ENCODE measurements around the gene AGO4.
"Not testable (repeated sequence)": the region's sequence is repeated elsewhere in the genome, so short reads cannot be mapped to it uniquely, and the experiment has no call there.

Gene AGO4

DNA sequence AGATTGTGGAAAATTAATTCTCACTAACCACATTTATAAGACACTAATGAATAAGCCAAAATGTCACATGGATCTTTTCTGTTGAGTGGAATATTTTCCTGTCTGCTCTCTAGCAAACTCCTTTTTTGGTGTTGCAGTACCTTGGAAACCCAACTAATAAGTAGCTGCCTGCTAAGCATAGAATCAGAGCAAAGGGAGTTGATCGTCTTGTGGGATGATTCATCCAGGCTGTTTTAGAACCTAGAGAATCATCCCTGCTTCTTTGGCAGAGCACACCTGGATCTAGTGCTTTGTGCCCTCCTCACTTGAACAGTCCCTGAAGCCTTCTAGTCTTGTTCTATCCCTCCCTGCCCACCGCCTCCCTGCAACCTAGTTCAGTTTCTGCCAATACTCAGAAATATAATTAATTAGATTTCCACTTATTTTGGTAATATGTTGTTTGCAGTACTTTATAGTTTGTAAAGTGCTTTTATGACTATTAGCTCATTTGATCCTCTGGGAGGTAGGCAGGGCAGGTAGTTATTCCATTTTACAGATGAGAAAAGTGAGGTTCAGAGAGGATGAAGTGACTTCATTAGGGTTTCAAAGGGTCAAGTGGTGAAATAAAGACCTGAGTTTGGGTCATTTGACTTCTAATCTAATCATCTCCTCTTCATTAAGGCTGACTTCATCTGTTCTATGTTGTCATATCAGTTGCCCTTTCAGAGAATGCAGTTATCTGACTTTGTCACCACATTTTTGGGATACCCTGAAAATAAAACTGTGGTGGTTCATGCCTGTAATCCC lies 2.5 kb downstream of the AGO4 start:
- H3K4me3 ChIP-seq (ENCODE audit: low read depth, low read length): no peak overlapping the region

GRCh38 chr1:35812754-35813153 lies 4.9 kb downstream of the AGO4 start:
- H3K4me3 ChIP-seq (ENCODE audit: low read depth, low read length): not testable (repeated sequence)

DNA sequence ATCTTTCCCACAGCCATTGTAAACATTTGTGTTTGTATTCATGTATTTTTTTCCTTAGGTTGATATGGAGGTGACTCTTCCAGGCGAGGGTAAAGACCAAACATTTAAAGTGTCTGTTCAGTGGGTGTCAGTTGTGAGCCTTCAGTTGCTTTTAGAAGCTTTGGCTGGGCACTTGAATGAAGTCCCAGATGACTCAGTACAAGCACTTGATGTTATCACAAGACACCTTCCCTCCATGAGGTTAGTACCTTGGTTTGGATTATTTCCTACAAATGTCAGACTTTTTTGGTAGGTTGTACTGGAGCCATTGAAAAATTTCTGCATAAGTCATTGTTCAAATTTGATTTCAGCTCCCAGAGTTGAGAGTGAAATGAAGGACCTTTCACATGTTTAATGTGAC lies 17.4 kb downstream of the AGO4 start:
- H3K4me3 ChIP-seq (ENCODE audit: low read depth, low read length): no peak overlapping the region

GRCh38 chr1:35832276-35832905 lies 24.6 kb downstream of the AGO4 start:
- no peak overlapping the region for H3K4me3 ChIP-seq (ENCODE audit: low read depth, low read length)

GRCh38 chr1:35833395-35833794 lies 25.6 kb downstream of the AGO4 start:
- H3K4me3 ChIP-seq (ENCODE audit: low read depth, low read length): no peak overlapping the region

GRCh38 chr1:35834218-35834617 lies 26.4 kb downstream of the AGO4 start:
- no peak overlapping the region for H3K4me3 ChIP-seq (ENCODE audit: low read depth, low read length)

GRCh38 chr1:35835398-35835797 lies 27.6 kb downstream of the AGO4 start:
- no peak overlapping the region for H3K4me3 ChIP-seq (ENCODE audit: low read depth, low read length)

DNA sequence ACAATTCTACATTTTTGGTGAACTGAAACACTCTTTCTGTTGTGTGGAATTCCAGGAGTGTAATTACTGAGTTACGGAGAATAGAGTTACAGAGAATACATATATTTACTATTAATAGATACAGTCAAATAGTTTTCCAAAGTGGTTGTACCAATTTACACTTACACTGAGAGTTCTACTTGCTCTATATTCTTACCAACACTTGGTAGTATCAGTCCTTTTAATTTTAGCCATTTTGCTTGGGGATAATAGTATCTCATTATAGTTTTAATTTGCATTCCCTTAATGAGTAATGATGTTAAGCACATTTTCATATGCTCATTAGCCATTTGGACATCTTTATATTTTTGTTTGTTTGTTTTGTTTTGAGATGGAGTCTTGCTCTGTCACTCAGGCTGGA lies 28.9 kb downstream of the AGO4 start:
- H3K4me3 ChIP-seq (ENCODE audit: low read depth, low read length): no peak overlapping the region

DNA sequence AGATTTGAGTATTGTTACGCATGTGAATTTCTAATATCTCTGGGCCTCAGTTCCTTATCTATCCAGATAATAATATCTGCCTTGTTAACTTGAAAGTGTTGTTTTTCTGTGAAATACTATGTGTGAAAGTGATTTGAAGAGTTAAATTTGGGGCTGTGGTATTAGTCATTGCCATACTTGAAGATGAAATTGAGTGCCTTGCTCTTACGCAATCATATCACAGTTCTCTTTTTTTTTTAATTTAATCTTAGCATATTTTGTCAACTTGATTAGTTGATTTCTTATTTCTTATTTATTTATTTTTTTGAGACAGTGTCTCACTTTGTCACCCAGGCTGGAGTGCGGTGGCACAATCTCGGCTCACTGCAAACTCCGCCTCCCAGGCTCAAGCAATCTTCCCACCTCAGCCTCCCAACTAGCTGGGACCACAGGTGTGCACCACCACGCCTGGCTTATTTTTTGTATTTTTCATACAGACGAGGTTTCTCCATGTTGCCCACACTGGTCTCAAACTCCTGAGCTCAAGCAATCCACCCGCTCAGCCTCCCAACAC lies 31.0 kb downstream of the AGO4 start:
- no peak overlapping the region for H3K4me3 ChIP-seq (ENCODE audit: low read depth, low read length)

- no peak overlapping the region for H3K4me3 ChIP-seq (ENCODE audit: low read depth, low read length)
These were observed 37.0 kb downstream of the AGO4 start for GRCh38 chr1:35844826-35845225.

DNA sequence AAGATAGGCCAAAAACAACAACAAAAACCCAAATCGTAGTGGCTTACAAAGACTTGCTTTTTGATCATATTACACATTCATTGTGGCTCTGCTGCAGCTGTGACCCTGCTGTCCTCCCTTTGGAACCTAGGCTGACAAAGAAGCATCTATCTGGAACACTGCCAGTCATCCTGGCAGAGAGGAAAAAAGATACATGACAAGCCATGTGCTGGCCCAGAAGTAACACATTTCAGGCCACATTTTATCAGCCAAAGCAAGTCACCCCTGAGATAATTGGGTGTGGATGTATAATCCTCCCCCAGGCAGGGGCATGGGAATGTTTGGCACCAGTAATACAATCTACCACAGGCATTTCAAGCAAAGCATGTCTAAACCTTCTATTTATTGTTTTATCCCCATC lies 38.0 kb downstream of the AGO4 start:
- H3K4me3 ChIP-seq (ENCODE audit: low read depth, low read length): no peak overlapping the region

GRCh38 chr1:35847935-35848565 lies 40.2 kb downstream of the AGO4 start:
- no peak overlapping the region for H3K4me3 ChIP-seq (ENCODE audit: low read depth, low read length)

DNA sequence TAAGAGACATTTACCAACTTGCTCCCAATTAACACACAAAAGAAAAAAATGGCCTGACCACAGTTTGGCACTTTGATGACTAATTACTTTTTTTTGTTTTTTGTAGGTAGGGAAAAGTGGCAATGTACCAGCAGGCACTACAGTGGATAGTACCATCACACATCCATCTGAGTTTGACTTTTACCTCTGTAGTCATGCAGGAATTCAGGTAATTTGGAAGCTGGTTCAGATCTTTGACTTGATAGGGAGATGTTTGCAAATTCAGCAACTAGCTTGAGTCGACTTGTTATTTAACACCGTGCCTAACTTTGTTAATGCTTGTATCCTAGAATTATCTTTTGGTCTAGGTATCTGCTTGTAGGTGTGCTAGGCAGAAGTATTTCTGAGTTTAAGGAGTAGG lies 42.2 kb downstream of the AGO4 start:
- H3K4me3 ChIP-seq (ENCODE audit: low read depth, low read length): no peak overlapping the region

GRCh38 chr1:35850716-35851115 lies 42.9 kb downstream of the AGO4 start:
- H3K4me3 ChIP-seq (ENCODE audit: low read depth, low read length): no peak overlapping the region

GRCh38 chr1:35851132-35851869 lies 43.5 kb downstream of the AGO4 start:
- H3K4me3 ChIP-seq (ENCODE audit: low read depth, low read length): no peak overlapping the region

DNA sequence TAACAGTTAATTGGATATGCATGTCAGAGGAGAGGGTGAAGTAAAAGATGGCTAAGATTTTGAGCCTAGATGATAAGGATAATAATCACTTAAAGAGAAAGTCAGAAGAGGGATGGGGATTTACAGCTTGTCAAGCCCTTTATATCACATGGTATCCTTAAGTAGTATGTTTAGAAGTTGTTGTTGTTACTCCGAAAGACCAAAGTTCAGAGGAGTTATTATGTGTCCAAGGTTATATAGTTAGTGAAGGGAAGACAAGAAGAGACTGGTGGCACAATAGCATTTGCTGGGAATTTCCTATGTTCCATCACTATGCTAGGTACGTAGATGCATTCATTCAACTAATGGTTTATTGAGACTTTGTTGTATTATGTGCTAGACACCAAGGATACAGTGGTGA lies 44.4 kb downstream of the AGO4 start:
- no peak overlapping the region for H3K4me3 ChIP-seq (ENCODE audit: low read depth, low read length)

GRCh38 chr1:35854989-35855700 lies 47.3 kb downstream of the AGO4 start:
- H3K4me3 ChIP-seq (ENCODE audit: low read depth, low read length): no peak overlapping the region

GRCh38 chr1:35856964-35857363 lies 49.1 kb downstream of the AGO4 start:
- no peak overlapping the region for H3K4me3 ChIP-seq (ENCODE audit: low read depth, low read length)

GRCh38 chr1:35857830-35858229 lies 50.0 kb downstream of the AGO4 start:
- no peak overlapping the region for H3K4me3 ChIP-seq (ENCODE audit: low read depth, low read length)

GRCh38 chr1:35860696-35861095 lies 52.9 kb downstream of the AGO4 start:
- no peak overlapping the region for H3K4me3 ChIP-seq (ENCODE audit: low read depth, low read length)

DNA sequence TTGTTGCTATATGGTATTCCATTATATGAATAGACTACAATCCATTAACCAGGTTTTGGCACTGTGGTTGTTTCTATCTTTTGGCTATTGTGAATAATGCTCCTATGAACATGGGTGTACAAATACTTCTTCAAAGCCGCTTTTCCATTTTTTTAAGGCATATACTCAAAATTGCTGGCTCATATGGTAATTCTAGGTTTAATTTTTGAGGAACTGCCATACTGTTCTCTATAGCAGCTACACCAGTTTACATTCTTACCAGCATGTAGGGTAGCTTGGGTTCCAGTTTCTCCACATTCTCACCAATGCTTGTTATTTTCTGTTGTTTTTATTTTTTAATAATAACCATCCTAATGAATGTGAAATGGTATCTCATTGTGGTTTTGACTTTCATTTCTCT lies 55.3 kb downstream of the AGO4 start:
- no peak overlapping the region for H3K4me3 ChIP-seq (ENCODE audit: low read depth, low read length)
